Small intestine (tissue), 7 donors: ENCODE measurements around the gene TENT4B. TPM values are rescaled to one million over a fixed set of nuclear protein-coding genes. Genes with fewer than 3 reads are reported as not detected.

Source experiments
- DNase-seq, 2 donors: peaks; one replicate each; pipeline versions ENCODE4 v3.0.0 to v3.0.0-alpha.2; 2013
- FAIRE-seq: peaks from 2 replicates; lab custom pipeline; 2012; peaks lifted over from hg19 to GRCh38; lab: Jason Lieb, UNC
- H3K27ac ChIP-seq, 3 donors: one replicate each; pipeline ENCODE4 v1.5.1; 2013; ENCODE audit warnings: low read length in 2 of 3, mild to moderate bottlenecking in 2 of 3, control low read depth in 1 of 3, inconsistent platforms in 1 of 3, low read depth in 1 of 3, moderate library complexity in 1 of 3
- H3K27me3 ChIP-seq, 3 donors: one replicate each; pipeline ENCODE4 v1.6.1; 2013; ENCODE audit warnings: low read length in 3 of 3, inconsistent platforms in 1 of 3; ENCODE audit not compliant: control insufficient read depth in 3 of 3, insufficient read depth in 3 of 3
- H3K36me3 ChIP-seq, 3 donors: one replicate each; pipeline ENCODE4 v1.6.1; 2013; ENCODE audit warnings: low read length in 3 of 3, inconsistent platforms in 1 of 3, low read depth in 1 of 3, mild to moderate bottlenecking in 1 of 3, moderate library complexity in 1 of 3; ENCODE audit not compliant: control insufficient read depth in 3 of 3, insufficient read depth in 2 of 3
- H3K4me1 ChIP-seq, 3 donors: one replicate each; pipeline ENCODE4 v1.6.1; 2013; ENCODE audit warnings: low read length in 2 of 3, inconsistent platforms in 1 of 3, low read depth in 1 of 3, mild to moderate bottlenecking in 1 of 3, moderate library complexity in 1 of 3; ENCODE audit not compliant: control insufficient read depth in 3 of 3, insufficient read depth in 2 of 3
- H3K4me3 ChIP-seq, 3 donors: one replicate each; pipeline ENCODE4 v1.5.1; 2013; ENCODE audit warnings: low read length in 3 of 3, control low read depth in 1 of 3, inconsistent platforms in 1 of 3, low read depth in 1 of 3, mild to moderate bottlenecking in 1 of 3, moderate library complexity in 1 of 3
- H3K9me3 ChIP-seq, 2 donors: one replicate each; pipeline ENCODE4 v1.6.1; 2013; ENCODE audit warnings: low read depth in 1 of 2, low read length in 1 of 2; ENCODE audit not compliant: control insufficient read depth in 2 of 2, insufficient read depth in 1 of 2
- WGBS, 3 donors: extraction: QIAGEN DNeasy Blood & Tissue Kit; methylation state at CpG; one replicate each; pipeline ENCODE4 v1.1.7; 2013; 5-methylcytosine and 5-hydroxymethylcytosine counted together
- polyA plus RNA-seq, 4 donors: library from polyadenylated mRNA; stranded (reverse) in 3 of 4; unstranded in 1 of 4; fragments of 200-250 nt in 3 of 4; fragments of 120-200 nt in 1 of 4; gene quantifications; one replicate each; pipeline versions ENCODE4 v1.2.1 to v1.2.3, GENCODE V29; 2013
- donor health status: healthy with polysubstance abuse.
- donor health status: control.
- donor health status: control.
- donor health status: Bipolar disorder and iron deficiency.
- donor health status: healthy.

The TENT4B gene
- polyA plus RNA-seq, 4 donors, result 5.1 to 19.4 (median 7.4) TPM

DNA sequence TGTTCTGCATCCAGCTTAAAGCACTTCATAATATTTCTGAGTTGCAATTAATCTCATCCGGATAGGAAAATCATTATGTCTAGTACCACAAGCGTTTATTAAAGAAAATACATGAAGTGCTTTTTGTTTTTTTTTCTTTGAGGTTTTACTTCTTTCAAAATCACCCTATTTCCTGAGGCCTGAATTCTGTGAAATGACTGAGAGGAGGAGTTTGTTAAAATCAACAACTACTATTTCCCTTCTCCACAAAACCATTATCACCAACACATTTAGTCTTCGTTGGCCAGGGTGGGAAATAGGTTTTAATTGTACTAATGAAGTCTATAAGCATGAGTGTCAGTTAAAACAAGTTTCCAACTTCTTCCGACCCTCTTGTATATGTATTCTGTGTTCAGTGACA lies 62.6 kb downstream of the TENT4B start:
- Histone ChIP-seq H3K4me3 (no peak overlapping the region), H3K27ac (no peak overlapping the region), H3K36me3 (peaks cover 9 to 37% (median 16%) of the 10 kb centered on the region in 3 donors), H3K9me3 (no peaks in the 10 kb centered on the region), H3K27me3 (no peaks in the 10 kb centered on the region), H3K4me1 (peaks cover 0 to 3% (median 0%) of the 10 kb centered on the region in 3 donors)
- 80 to 87% (median 87%) methylated on average over 4 of the region's 4 CpGs for WGBS, 3 donors
- FAIRE-seq, result no peak
- no peak for DNase-seq

GRCh38 chr16:50216231-50216630 lies 63.1 kb downstream of the TENT4B start:
- DNase-seq, result no peak
- Histone ChIP-seq H3K9me3 (no peaks in the 10 kb centered on the region), H3K27ac (no peak overlapping the region), H3K36me3 (peaks cover 9 to 41% (median 15%) of the 10 kb centered on the region in 3 donors), H3K27me3 (no peaks in the 10 kb centered on the region), H3K4me3 (no peak overlapping the region), H3K4me1 (no peaks in the 10 kb centered on the region)
- 86 to 93% (median 93%) methylated on average over 6 of the region's 6 CpGs for WGBS, 3 donors
- FAIRE-seq, result no peak

DNA sequence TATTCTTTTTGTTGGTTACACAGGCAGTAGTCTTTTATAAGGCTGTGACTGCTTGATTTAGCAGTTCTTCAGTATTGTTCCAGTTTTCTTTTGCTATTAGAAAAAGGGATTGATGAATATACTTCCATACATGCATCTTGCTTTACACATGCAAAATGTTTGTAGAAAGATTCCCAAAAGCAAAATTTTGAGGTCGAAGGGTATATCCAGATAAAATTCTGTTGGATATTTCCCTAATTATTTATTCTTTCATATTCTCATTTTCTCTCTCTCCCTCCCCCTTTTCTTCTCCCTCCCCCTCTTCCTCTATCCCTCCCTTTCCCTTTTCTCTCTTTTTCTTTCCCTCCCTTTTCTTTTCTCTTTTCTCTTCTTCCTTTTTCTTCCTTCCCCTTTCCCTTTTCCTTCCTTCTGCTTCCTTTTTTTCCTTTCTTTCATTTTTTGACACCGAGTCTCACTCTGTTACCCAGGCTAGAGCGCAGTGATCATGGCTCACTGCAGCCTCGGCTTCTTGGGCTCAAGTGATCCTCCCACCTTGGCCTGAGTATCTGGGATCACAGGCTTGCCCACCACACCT lies 66.4 kb downstream of the TENT4B start:
- H3K27ac ChIP-seq, result no peak overlapping the region
- H3K36me3 ChIP-seq, result peaks cover 9 to 37% (median 9%) of the 10 kb centered on the region in 3 donors

GRCh38 chr16:50224286-50224685 lies 71.2 kb downstream of the TENT4B start:
- peaks cover 0 to 42% (median 10%) of the 10 kb centered on the region in 3 donors for H3K36me3 ChIP-seq
- no peaks in the 10 kb centered on the region for H3K27me3 ChIP-seq
- no peak for DNase-seq
- WGBS, 3 donors, result 79 to 87% (median 82%) methylated on average over 3 of the region's 3 CpGs
- no peaks in the 10 kb centered on the region for H3K9me3 ChIP-seq
- H3K4me3 ChIP-seq, result no peak overlapping the region
- no peak for FAIRE-seq
- H3K4me1 ChIP-seq, result no peaks in the 10 kb centered on the region
- no peak overlapping the region for H3K27ac ChIP-seq

More for the DNA sequence above, 66.4 kb downstream of the TENT4B start:
- DNase-seq (no peak), FAIRE-seq (no peak)
- Histone ChIP-seq H3K4me3 (no peak overlapping the region), H3K9me3 (no peaks in the 10 kb centered on the region), H3K4me1 (no peaks in the 10 kb centered on the region), H3K27me3 (no peaks in the 10 kb centered on the region)
- 97 to 98% (median 97%) methylated on average over 4 of the region's 4 CpGs for WGBS, 3 donors

DNA sequence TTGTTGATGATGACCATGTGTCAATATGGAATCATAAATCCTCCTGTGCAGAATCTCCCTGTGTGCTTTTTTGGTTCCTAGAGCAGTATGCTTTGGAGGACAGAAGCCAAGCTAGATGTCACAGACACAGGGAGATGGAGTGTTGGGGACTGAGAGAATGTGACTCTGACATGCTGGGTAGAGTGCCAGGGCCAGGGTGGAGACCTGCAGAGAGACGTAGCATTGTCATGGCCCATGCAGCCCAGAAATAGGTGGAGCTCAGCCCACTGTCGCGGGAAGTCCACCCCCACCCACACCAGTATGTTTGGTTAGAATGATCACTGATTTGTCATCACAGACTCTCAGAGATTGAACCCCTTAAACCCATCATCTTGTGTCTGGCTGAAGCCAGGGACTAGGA lies 74.0 kb downstream of the TENT4B start:
- H3K9me3 ChIP-seq, result no peaks in the 10 kb centered on the region
- DNase-seq (no peak), FAIRE-seq (no peak)
- WGBS, 3 donors, result 82 to 87% (median 85%) methylated on average over 3 of the region's 3 CpGs
- peaks cover 0 to 23% (median 15%) of the 10 kb centered on the region in 3 donors for H3K36me3 ChIP-seq
- H3K27ac ChIP-seq, result no peak overlapping the region
- H3K4me1 ChIP-seq, result no peaks in the 10 kb centered on the region
- H3K4me3 ChIP-seq, result no peak overlapping the region
- H3K27me3 ChIP-seq, result no peaks in the 10 kb centered on the region

- WGBS, 3 donors, result 79 to 85% (median 81%) methylated on average over 8 of the region's 8 CpGs
- Histone ChIP-seq H3K9me3 (no peaks in the 10 kb centered on the region), H3K36me3 (peaks cover 0 to 23% (median 15%) of the 10 kb centered on the region in 3 donors)
Measured at GRCh38 chr16:50227665-50228064, 74.6 kb downstream of the TENT4B start.

DNA sequence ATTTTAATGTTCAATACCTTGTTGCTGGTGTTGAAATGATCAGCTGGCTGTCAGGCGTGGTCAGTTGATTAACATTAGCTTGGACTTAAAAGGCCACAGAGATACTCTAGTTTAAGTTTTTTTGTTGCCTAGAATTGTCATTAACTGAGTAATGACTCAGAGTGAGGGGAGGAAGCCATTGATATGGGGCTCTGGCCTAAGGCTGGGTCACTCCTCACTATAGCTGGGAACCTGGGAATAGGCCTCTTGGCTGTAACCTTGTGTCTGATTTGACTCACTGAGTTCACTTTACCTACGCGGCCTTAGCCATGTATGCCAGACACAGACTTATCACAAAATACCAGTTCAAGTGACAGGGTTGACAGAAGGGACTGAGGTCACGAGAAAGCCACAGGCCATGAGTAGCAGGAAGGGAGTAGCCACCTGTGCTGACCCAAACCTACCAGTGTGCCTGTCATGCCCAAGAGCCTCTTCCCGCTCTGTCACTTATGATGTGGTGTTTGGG lies 75.3 kb downstream of the TENT4B start:
- Histone ChIP-seq H3K9me3 (no peaks in the 10 kb centered on the region), H3K4me1 (no peaks in the 10 kb centered on the region), H3K4me3 (no peak overlapping the region), H3K27me3 (no peaks in the 10 kb centered on the region), H3K36me3 (peaks cover 0 to 21% (median 15%) of the 10 kb centered on the region in 3 donors), H3K27ac (no peak overlapping the region)
- DNase-seq (no peak), FAIRE-seq (no peak)
- 94 to 97% (median 94%) methylated on average over 5 of the region's 5 CpGs for WGBS, 3 donors

More at GRCh38 chr16:50227665-50228064, 74.6 kb downstream of the TENT4B start:
- Histone ChIP-seq H3K27me3 (no peaks in the 10 kb centered on the region), H3K4me3 (no peak overlapping the region), H3K4me1 (no peaks in the 10 kb centered on the region), H3K27ac (no peak overlapping the region)
- no peak for DNase-seq
- no peak for FAIRE-seq

DNA sequence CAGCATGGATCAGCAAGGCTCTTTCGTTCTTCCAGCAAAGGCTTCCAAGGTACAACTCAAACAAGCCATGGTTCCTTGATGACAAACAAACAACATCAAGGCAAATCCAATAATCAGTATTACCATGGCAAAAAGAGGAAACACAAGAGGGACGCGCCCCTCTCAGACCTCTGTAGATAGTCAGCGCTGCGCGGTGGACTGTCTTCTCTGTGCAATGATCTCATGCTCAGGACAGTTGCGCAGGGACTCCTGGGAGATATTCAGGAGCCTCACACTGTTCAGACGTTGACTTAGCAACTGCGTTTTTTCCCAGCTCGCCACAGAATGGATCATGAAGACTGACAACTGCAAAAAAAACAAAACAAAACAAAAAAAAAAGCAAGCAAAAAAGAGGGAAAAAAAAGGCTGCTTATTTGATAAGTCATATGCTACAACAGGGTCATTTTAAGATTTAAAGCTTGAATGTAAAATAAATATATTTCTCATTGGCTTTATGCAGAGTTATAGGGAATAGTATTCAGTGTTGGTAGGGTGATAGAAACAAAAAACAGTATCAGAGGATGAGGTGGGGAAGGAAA lies 76.1 kb downstream of the TENT4B start:
- peaks cover 0 to 21% (median 15%) of the 10 kb centered on the region in 3 donors for H3K36me3 ChIP-seq

More for the DNA sequence above, 76.1 kb downstream of the TENT4B start:
- H3K27me3 ChIP-seq, result no peaks in the 10 kb centered on the region
- FAIRE-seq, result no peak
- no peak overlapping the region for H3K27ac ChIP-seq
- no peaks in the 10 kb centered on the region for H3K9me3 ChIP-seq
- 91 to 94% (median 92%) methylated on average over 10 of the region's 10 CpGs for WGBS, 3 donors
- no peak overlapping the region for H3K4me3 ChIP-seq
- no peak for DNase-seq
- H3K4me1 ChIP-seq, result no peaks in the 10 kb centered on the region
